K562 (cell line): Measurements from ENCODE around the gene TMC4. TPM values are rescaled to one million over a fixed set of nuclear protein-coding genes. Genes with fewer than 3 reads are reported as not detected.

Source experiments
- MGA ChIP-seq: fragments of 450-650 bp; IDR thresholded peaks from 2 replicates; pipeline ENCODE4 v1.6.1; 2016; ENCODE audit warnings: mild to moderate bottlenecking, moderate library complexity
- PCBP1 ChIP-seq: fragments of 200-400 bp; formaldehyde crosslinking; IDR thresholded peaks from 2 replicates; pipeline ENCODE4 v1.6.1; 2018; ENCODE audit warnings: mild to moderate bottlenecking, low read depth, low read length; ENCODE audit not compliant: poor library complexity, severe bottlenecking
- ZBTB40 ChIP-seq, 2 experiments: fragments of 450-650 bp in 1 of 2; sonication (generic) in 1 of 2; formaldehyde crosslinking in 1 of 2; IDR thresholded peaks; 2 replicates each; pipeline versions ENCODE4 v1.7.1 to v1.9.0; 2016 to 2022; ENCODE audit warnings: inconsistent platforms in 1 of 2, mild to moderate bottlenecking in 1 of 2, missing genetic modification reagents in 1 of 2
- ZNF12 ChIP-seq: sonication (generic); formaldehyde crosslinking; IDR thresholded peaks from 2 replicates; pipeline ENCODE4 v1.4.0; 2020; ENCODE audit warnings: mild to moderate bottlenecking, missing genetic modification reagents
- ZNF551 ChIP-seq: fragments of 250-450 bp; sonication (Bioruptor Pico); IDR thresholded peaks from 2 replicates; pipeline ENCODE4 v1.5.0; 2021; ENCODE audit warnings: mild to moderate bottlenecking, moderate library complexity
- polyA plus RNA-seq, 8 experiments: library from polyadenylated mRNA; depleted of rRNA in 4 of 8; stranded (reverse) in 5 of 8; unstranded in 3 of 8; fragments of >200 nt; fragmentation: Nextera tagmentation in 2 of 8; fragmentation: Illumina TruSeq in 1 of 8; extraction: Ambion mirVana in 2 of 8; extraction: Trizol in 1 of 8; gene quantifications; 2 replicates each; pipeline versions ENCODE4 v1.2.1 to v1.2.3, GENCODE V29; 2011 to 2014; ENCODE audit warnings: inconsistent platforms in 1 of 8, missing spikeins in 1 of 8
- total RNA-seq, 7 experiments: library from RNA; depleted of rRNA in 6 of 7; stranded (reverse); fragments of >200 nt in 6 of 7; fragmentation: Illumina TruSeq in 2 of 7; extraction: Trizol in 2 of 7; gene quantifications; 2 replicates each; pipeline versions ENCODE4 v1.2.1 to v1.2.3, GENCODE V29; 2011 to 2021; ENCODE audit warnings: low replicate concordance in 1 of 7

The TMC4 gene
- total and polyA plus RNA-seq, 9 of the 15 experiments (the other 6 are each of a cell fraction or from before 2014, with no cell fraction given), result 0.12 to 0.79 (median 0.36) TPM; not detected in 2

GRCh38 chr19:54179921-54180461 lies 7.0 kb upstream of the TMC4 start (continued):
- TF ChIP-seq ZBTB40 (IDR thresholded peaks at IDR 0.05), result no peak
- no peak for TF ChIP-seq ZBTB40 (CRISPR knock-in tag; IDR thresholded peaks at IDR 0.05)
- TF ChIP-seq PCBP1, result no peak
- no peak for TF ChIP-seq MGA
- no peak for TF ChIP-seq ZNF551 (CRISPR knock-in tag)
- 0 out of 2 replicates have a peak, but pooled peaks have one; percentile 27 for TF ChIP-seq ZNF12 (CRISPR knock-in tag)
